Testis (tissue), 3 donors: Measurements from ENCODE around the gene HOXB1. TPM values are rescaled to one million over a fixed set of nuclear protein-coding genes. Genes with fewer than 3 reads are reported as not detected.

Source experiments
- DNase-seq: peaks from one replicate; pipeline ENCODE4 v3.0.0-alpha.2; 2019
- H3K27ac ChIP-seq, 2 donors: fragments of 200-600 bp; sonication (generic); one replicate each; pipeline ENCODE4 v1.5.1; 2019
- H3K27me3 ChIP-seq: fragments of 200-600 bp; sonication (generic); one replicate; pipeline ENCODE4 v1.5.1; 2019
- H3K36me3 ChIP-seq: fragments of 200-600 bp; sonication (generic); one replicate; pipeline ENCODE4 v1.5.1; 2017; ENCODE audit warnings: low read depth; ENCODE audit errors: missing control alignments
- H3K4me1 ChIP-seq: fragments of 200-600 bp; sonication (generic); one replicate; pipeline ENCODE4 v1.5.1; 2019
- H3K4me3 ChIP-seq, 2 donors: fragments of 200-600 bp; sonication (generic); one replicate each; pipeline ENCODE4 v1.5.1; 2017 to 2019
- H3K9me3 ChIP-seq: fragments of 200-600 bp; sonication (generic); one replicate; pipeline ENCODE4 v1.5.1; 2017
- CTCF ChIP-seq, 3 experiments: fragments of 450-650 bp in 2 of 3; fragments of 200-600 bp in 1 of 3; sonication (generic) in 1 of 3; IDR thresholded peaks; one replicate each; pipeline ENCODE4 v1.5.1; 2016 to 2019; ENCODE audit warnings: antibody characterized with exemption in 3 of 3, mild to moderate bottlenecking in 2 of 3, moderate library complexity in 1 of 3
- POLR2A ChIP-seq: fragments of 450-650 bp; IDR thresholded peaks from one replicate; pipeline ENCODE4 v1.6.1; 2017; ENCODE audit warnings: antibody characterized with exemption, mild to moderate bottlenecking, moderate library complexity
- WGBS, 2 donors: methylation state at CpG; one replicate each; pipeline ENCODE4 v1.1.5; 2018; 5-methylcytosine and 5-hydroxymethylcytosine counted together
- intact Hi-C: fragments of 100-400 bp; cut with DNase I; formaldehyde crosslinking; loops from one replicate; pipeline ENCODE4 v1.15.1; 2023; ENCODE audit warnings: low total_unique reads
- polyA plus RNA-seq: library from polyadenylated mRNA; stranded (reverse); fragments of 350-450 nt; fragmentation: Illumina TruSeq; extraction: RNeasy Lipid Tissue Mini Kit (QIAGEN cat#74804); gene quantifications from one replicate; pipeline ENCODE4 v1.2.3, GENCODE V29; 2014; ENCODE audit warnings: low read depth, low replicate concordance; ENCODE audit not compliant: insufficient read depth
- total RNA-seq, 2 donors: library from RNA; depleted of rRNA; stranded (reverse); fragments of >200 nt; gene quantifications; one replicate each; pipeline ENCODE4 v1.2.3, GENCODE V29; 2016

Gene HOXB1
- total and polyA plus RNA-seq, 3 donors from 2014 or later, result 1.1 TPM; not detected in 2

- no peaks in the 10 kb centered on the region for H3K36me3 ChIP-seq
- no peaks in the 10 kb centered on the region for H3K4me1 ChIP-seq
- intact Hi-C loops, result loop anchor here (10.0 kb wide), 1 partner anchor 103 kb away; the partner anchor contains the start of genes HOXB3 and HOXB5
- WGBS, 2 donors, result 82 to 83% methylated on average over 3 of the region's 3 CpGs
- no peak overlapping the region for H3K4me3 ChIP-seq
- H3K9me3 ChIP-seq, result no peaks in the 10 kb centered on the region
- TF ChIP-seq POLR2A, result no peak
- TF ChIP-seq CTCF (IDR thresholded peaks at IDR 0.05), result no peak
- no peak overlapping the region for H3K27ac ChIP-seq
- DNase-seq, result no peak
- H3K27me3 ChIP-seq, result no peaks in the 10 kb centered on the region
Observed at GRCh38 chr17:48491527-48492273, 39.1 kb downstream of the HOXB1 start.

- Histone ChIP-seq H3K27me3 (no peaks in the 10 kb centered on the region), H3K4me1 (no peaks in the 10 kb centered on the region), H3K36me3 (no peaks in the 10 kb centered on the region), H3K27ac (no peak overlapping the region), H3K9me3 (no peaks in the 10 kb centered on the region), H3K4me3 (no peak overlapping the region)
- TF ChIP-seq CTCF (IDR thresholded peaks at IDR 0.05) (no peak), POLR2A (no peak)
- intact Hi-C loops, result loop anchor here (10.0 kb wide), 1 partner anchor 104 kb away; the partner anchor contains the start of genes HOXB3 and HOXB5
- WGBS, 2 donors, result 68 to 69% methylated on average over 2 of the region's 2 CpGs
- DNase-seq, result no peak
Observed at GRCh38 chr17:48490451-48490892, 40.3 kb downstream of the HOXB1 start.

GRCh38 chr17:48489781-48490180 is 41.0 kb downstream of the HOXB1 start:
- TF ChIP-seq POLR2A (no peak), CTCF (IDR thresholded peaks at IDR 0.05) (no peak)
- no peak for DNase-seq
- H3K4me1 ChIP-seq, result no peaks in the 10 kb centered on the region
- WGBS, 2 donors, result 84 to 85% methylated on average over 13 of the region's 13 CpGs
- H3K27ac ChIP-seq, result no peak overlapping the region
- H3K9me3 ChIP-seq, result no peaks in the 10 kb centered on the region
- no peak overlapping the region for H3K4me3 ChIP-seq
- intact Hi-C loops, result loop anchor here (10.0 kb wide), 1 partner anchor 105 kb away; the partner anchor contains the start of genes HOXB3 and HOXB5
- no peaks in the 10 kb centered on the region for H3K36me3 ChIP-seq
- H3K27me3 ChIP-seq, result no peaks in the 10 kb centered on the region

- no peak for TF ChIP-seq POLR2A
- no peak for TF ChIP-seq CTCF (IDR thresholded peaks at IDR 0.05)
- intact Hi-C loops, result no loop called here
- Histone ChIP-seq H3K27me3 (no peaks in the 10 kb centered on the region), H3K4me3 (no peak overlapping the region), H3K27ac (no peak overlapping the region), H3K9me3 (no peaks in the 10 kb centered on the region), H3K36me3 (no peaks in the 10 kb centered on the region), H3K4me1 (no peaks in the 10 kb centered on the region)
- WGBS, 2 donors, result 45 to 48% methylated on average over 3 of the region's 3 CpGs
- no peak for DNase-seq
Observed at GRCh38 chr17:48488548-48489106, 42.2 kb downstream of the HOXB1 start.
